ENCODE measurements around the gene ADAMTSL4. TPM values are rescaled to one million over a fixed set of nuclear protein-coding genes. Genes with fewer than 3 reads are reported as not detected.
A peak's percentile ranks its signal among the peaks of the same experiment; 100 is the strongest.

ADAMTSL4 gene
- total RNA-seq, 1 experiment from 2014 or later = 0.87 TPM

DNA sequence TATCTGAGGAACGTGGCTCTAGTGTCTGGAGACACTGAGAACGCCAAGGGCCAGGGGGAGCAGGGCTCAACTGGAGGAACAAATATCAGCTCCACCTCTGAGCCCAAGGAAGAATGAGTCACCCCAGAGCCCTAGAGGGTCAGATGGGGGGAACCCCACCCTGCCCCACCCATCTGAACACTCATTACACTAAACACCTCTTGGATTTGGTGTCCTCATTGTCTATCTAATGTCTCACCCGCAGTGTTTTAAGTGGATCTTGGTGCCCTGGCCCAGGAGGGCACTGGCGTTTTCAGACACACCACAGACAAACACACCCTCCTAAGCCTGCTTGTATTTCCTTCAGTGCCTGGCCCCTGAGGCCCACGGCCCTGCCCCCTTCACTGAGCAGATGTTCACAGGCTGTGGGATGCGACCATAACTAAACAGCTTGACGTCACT, 35.8 kb upstream of the ADAMTSL4 start:
- intact Hi-C loops (cut with micrococcal nuclease) = no loop called here
- Histone ChIP-seq H3K4me3 (ENCODE audit: low read length) (no peak overlapping the region), H3K4me1 (ENCODE audit: insufficient read depth, low read length) (peaks cover 11% of the 10 kb centered on the region), H3K36me3 (ENCODE audit: low read depth, low read length) (no peaks in the 10 kb centered on the region), H3K9me3 (ENCODE audit: low read length) (no peaks in the 10 kb centered on the region), H3K9ac (ENCODE audit: low read length) (no peak overlapping the region), H3K9me2 (replicated peaks; ENCODE audit: low read length) (no peaks in the 10 kb centered on the region), H3K27ac (ENCODE audit: low read length) (no peak overlapping the region), H4K20me1 (ENCODE audit: low read length) (no peaks in the 10 kb centered on the region), H3K27me3 (ENCODE audit: low read length) (no peaks in the 10 kb centered on the region), H2AFZ (ENCODE audit: low read length) (no peak overlapping the region), H3F3A (ENCODE audit: low read length, unreplicated experiment) (no peaks in the 10 kb centered on the region), H3K4me2 (ENCODE audit: low read length) (no peak overlapping the region), H3K79me2 (ENCODE audit: low read length) (no peaks in the 10 kb centered on the region)
- ChIA-PET POLR2A (ENCODE audit: unreplicated experiment) (no interaction called here), CTCF (interaction anchor here (1.3 kb wide), 1 partner anchor 19 kb away, joined by 4 read pairs; no protein-coding TSS in a partner anchor)
- DNase-seq (no peak), ATAC-seq (no peak)
- no peak for TF ChIP-seq EZH2phosphoT487 (IDR thresholded peaks at IDR 0.05; ENCODE audit: borderline replicate concordance, low read length)
- TF ChIP-seq, protein P1, sequence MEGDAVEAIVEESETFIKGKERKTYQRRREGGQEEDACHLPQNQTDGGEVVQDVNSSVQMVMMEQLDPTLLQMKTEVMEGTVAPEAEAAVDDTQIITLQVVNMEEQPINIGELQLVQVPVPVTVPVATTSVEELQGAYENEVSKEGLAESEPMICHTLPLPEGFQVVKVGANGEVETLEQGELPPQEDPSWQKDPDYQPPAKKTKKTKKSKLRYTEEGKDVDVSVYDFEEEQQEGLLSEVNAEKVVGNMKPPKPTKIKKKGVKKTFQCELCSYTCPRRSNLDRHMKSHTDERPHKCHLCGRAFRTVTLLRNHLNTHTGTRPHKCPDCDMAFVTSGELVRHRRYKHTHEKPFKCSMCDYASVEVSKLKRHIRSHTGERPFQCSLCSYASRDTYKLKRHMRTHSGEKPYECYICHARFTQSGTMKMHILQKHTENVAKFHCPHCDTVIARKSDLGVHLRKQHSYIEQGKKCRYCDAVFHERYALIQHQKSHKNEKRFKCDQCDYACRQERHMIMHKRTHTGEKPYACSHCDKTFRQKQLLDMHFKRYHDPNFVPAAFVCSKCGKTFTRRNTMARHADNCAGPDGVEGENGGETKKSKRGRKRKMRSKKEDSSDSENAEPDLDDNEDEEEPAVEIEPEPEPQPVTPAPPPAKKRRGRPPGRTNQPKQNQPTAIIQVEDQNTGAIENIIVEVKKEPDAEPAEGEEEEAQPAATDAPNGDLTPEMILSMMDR (conservative IDR thresholded peaks at IDR 0.05; ENCODE audit: low read depth, low read length) = no peak
- TF ChIP-seq EZH2 (IDR thresholded peaks at IDR 0.05; ENCODE audit: low read length, unreplicated experiment) = no peak
- BruUV-seq (replicated peaks) = no TSS peak

DNA sequence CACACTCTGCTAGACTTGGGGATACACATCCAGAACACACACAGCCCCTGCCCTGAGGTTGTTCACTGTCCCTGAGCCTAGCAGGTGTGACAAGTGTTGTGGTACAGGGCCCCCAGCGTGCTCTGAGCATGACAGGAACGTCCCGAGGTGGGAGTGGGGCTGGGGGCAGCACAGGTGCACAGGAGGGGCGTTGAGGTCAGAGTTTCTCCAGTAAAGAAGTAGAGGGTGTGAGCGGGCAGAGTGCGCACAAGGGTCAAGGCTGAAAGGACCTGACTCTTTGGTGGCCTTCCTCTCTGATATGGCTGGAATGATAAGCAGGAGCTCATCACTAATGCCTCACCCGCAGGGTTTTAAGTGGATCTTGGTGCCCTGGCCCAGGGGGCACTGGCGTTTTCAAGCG, 34.9 kb upstream of the ADAMTSL4 start:
- H2AFZ ChIP-seq (ENCODE audit: low read length) = no peak overlapping the region
- H3K9me3 ChIP-seq (ENCODE audit: low read length) = no peaks in the 10 kb centered on the region
- no peaks in the 10 kb centered on the region for H3K9me2 ChIP-seq (replicated peaks; ENCODE audit: low read length)
- no peaks in the 10 kb centered on the region for H3F3A ChIP-seq (ENCODE audit: low read length, unreplicated experiment)
- H3K79me2 ChIP-seq (ENCODE audit: low read length) = no peaks in the 10 kb centered on the region
- ChIA-PET CTCF (interaction anchor here (1.3 kb wide), 1 partner anchor 18 kb away, joined by 4 read pairs; no protein-coding TSS in a partner anchor), POLR2A (ENCODE audit: unreplicated experiment) (no interaction called here)
- peaks cover 11% of the 10 kb centered on the region for H3K4me1 ChIP-seq (ENCODE audit: insufficient read depth, low read length)
- H3K9ac ChIP-seq (ENCODE audit: low read length) = no peak overlapping the region
- TF ChIP-seq EZH2 (IDR thresholded peaks at IDR 0.05; ENCODE audit: low read length, unreplicated experiment) = no peak
- TF ChIP-seq, protein P1 (conservative IDR thresholded peaks at IDR 0.05; ENCODE audit: low read depth, low read length) = no peak
- TF ChIP-seq EZH2phosphoT487 (IDR thresholded peaks at IDR 0.05; ENCODE audit: borderline replicate concordance, low read length) = no peak
- ATAC-seq = no peak
- H3K4me3 ChIP-seq (ENCODE audit: low read length) = no peak overlapping the region
- intact Hi-C loops (cut with micrococcal nuclease) = no loop called here
- H3K27me3 ChIP-seq (ENCODE audit: low read length) = no peaks in the 10 kb centered on the region
- no peak overlapping the region for H3K4me2 ChIP-seq (ENCODE audit: low read length)
- no peak overlapping the region for H3K27ac ChIP-seq (ENCODE audit: low read length)
- DNase-seq = no peak
- no TSS peak for BruUV-seq (replicated peaks)
- no peaks in the 10 kb centered on the region for H3K36me3 ChIP-seq (ENCODE audit: low read depth, low read length)
- H4K20me1 ChIP-seq (ENCODE audit: low read length) = no peaks in the 10 kb centered on the region

DNA sequence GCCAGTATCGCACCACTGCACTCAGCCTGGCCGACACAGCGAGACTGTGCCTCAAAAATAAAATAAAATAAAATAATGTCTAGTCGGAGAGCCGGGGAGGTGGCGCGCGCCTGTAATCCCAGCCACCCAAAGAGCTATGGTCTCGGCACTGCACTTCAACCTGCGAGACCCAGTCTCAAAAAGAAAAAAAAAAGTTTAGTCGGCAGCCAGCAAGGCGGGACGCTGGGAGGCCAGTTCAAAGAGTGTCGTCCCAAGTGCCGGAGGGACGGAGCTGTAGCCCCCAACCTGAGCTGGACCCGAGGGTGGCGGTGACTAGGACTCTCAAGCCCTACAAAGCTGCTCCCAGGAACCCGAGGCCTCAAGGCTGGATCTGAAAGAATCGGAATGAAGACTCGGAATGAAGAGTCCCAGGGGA, 34.3 kb upstream of the ADAMTSL4 start:
- Histone ChIP-seq H3K9ac (ENCODE audit: low read length) (peak overlapping the region; percentile 49), H4K20me1 (ENCODE audit: low read length) (no peaks in the 10 kb centered on the region), H2AFZ (ENCODE audit: low read length) (peak overlapping the region; percentile 92), H3K4me1 (ENCODE audit: insufficient read depth, low read length) (peaks cover 11% of the 10 kb centered on the region), H3K4me3 (ENCODE audit: low read length) (peak overlapping the region; percentile 71), H3K27me3 (ENCODE audit: low read length) (no peaks in the 10 kb centered on the region), H3K36me3 (ENCODE audit: low read depth, low read length) (no peaks in the 10 kb centered on the region), H3K79me2 (ENCODE audit: low read length) (no peaks in the 10 kb centered on the region), H3F3A (ENCODE audit: low read length, unreplicated experiment) (no peaks in the 10 kb centered on the region), H3K9me2 (replicated peaks; ENCODE audit: low read length) (no peaks in the 10 kb centered on the region), H3K4me2 (ENCODE audit: low read length) (peak overlapping the region; percentile 81), H3K9me3 (ENCODE audit: low read length) (no peaks in the 10 kb centered on the region), H3K27ac (ENCODE audit: low read length) (no peak overlapping the region)
- DNase-seq = no peak
- intact Hi-C loops (cut with micrococcal nuclease) = no loop called here
- POLR2A ChIA-PET (ENCODE audit: unreplicated experiment) = interaction anchor here (0.6 kb wide), 1 partner anchor 34 kb away, joined by 5 read pairs; no protein-coding TSS in a partner anchor
- CTCF ChIA-PET = no interaction called here
- ATAC-seq = no peak
- TF ChIP-seq, protein P1 (conservative IDR thresholded peaks at IDR 0.05; ENCODE audit: low read depth, low read length) = no peak
- TF ChIP-seq EZH2 (IDR thresholded peaks at IDR 0.05; ENCODE audit: low read length, unreplicated experiment) (no peak), EZH2phosphoT487 (IDR thresholded peaks at IDR 0.05; ENCODE audit: borderline replicate concordance, low read length) (no peak)
- BruUV-seq (replicated peaks) = TSS peak; percentile 95

Data from PC-3 (cell line).